Measurements from ENCODE around the gene F10. TPM values are rescaled to one million over a fixed set of nuclear protein-coding genes. Genes with fewer than 3 reads are reported as not detected.

Gene F10
- total and polyA plus RNA-seq, 12 donors, result 4.4 to 81.8 (median 12.6) TPM

DNA sequence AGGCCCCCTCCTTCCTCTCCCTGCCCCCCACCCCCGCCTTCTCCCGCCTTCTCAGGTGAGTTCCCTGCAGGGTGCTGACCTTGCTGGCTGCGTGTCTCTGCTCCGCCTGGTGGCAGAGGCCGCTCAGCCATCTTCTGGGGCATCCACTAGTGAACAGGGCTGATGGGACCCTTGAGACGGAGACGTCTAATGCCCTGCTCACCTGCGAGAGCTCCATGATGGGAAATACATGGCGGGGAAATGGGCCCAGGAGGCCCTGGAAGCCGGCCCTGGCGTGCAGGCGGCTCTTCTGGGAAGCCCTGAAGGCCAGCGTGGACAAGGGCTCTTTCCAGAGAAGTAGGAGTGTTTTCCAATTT, 32.2 kb upstream of the F10 start:
- no peaks in the 10 kb centered on the region for H3K9me3 ChIP-seq (replicated peaks in 1 of 3)
- H3K27me3 ChIP-seq, result no peaks in the 10 kb centered on the region
- 82 to 89% (median 86%) methylated on average over 8 to 13 of the region's 13 CpGs for WGBS, 4 donors
- TF ChIP-seq CTCF (IDR thresholded peaks at IDR 0.05) (no peak), POLR2A (IDR thresholded peaks at IDR 0.05) (no peak)
- DNase-seq, result no peak
- no peaks in the 10 kb centered on the region for H3K36me3 ChIP-seq (replicated peaks in 1 of 2)
- intact Hi-C loops (cut with DNase I), result no loop called here
- H3K4me1 ChIP-seq (replicated peaks in 1 of 2), result no peaks in the 10 kb centered on the region
- no peak overlapping the region for H3K4me3 ChIP-seq
- no peak overlapping the region for H3K27ac ChIP-seq

DNA sequence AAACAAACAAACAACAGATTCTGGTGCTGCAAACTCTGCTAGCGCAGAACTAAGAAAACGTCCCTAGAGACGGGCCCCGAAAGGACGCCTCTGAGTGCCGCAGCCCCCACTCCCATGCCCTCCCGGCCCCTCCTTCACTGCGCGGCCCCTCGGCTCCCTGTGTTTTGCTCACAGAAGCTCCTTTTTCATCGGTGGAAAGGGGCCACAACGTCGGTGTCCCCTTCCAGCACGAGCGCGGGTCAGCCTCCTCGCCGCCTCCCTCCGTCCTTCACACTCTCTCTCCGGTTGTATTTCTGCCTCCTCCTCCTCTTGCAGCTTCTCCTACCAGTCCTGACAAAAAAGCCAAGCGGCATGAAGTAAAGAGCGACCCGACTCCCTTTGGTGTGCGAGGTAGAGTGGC, 31.8 kb upstream of the F10 start:
- Histone ChIP-seq H3K27ac (no peak overlapping the region), H3K27me3 (no peaks in the 10 kb centered on the region), H3K9me3 (replicated peaks in 1 of 3) (no peaks in the 10 kb centered on the region), H3K4me1 (replicated peaks in 1 of 2) (no peaks in the 10 kb centered on the region), H3K36me3 (replicated peaks in 1 of 2) (no peaks in the 10 kb centered on the region), H3K4me3 (no peak overlapping the region)
- WGBS, 4 donors, result 87 to 90% (median 89%) methylated on average over 24 of the region's 24 CpGs
- intact Hi-C loops (cut with DNase I), result no loop called here
- no peak for TF ChIP-seq POLR2A (IDR thresholded peaks at IDR 0.05)
- no peak for TF ChIP-seq CTCF (IDR thresholded peaks at IDR 0.05)
- DNase-seq, result no peak

- TF ChIP-seq CTCF (IDR thresholded peaks at IDR 0.05) (no peak), POLR2A (IDR thresholded peaks at IDR 0.05) (no peak)
- intact Hi-C loops (cut with DNase I), result no loop called here
- no peaks in the 10 kb centered on the region for H3K9me3 ChIP-seq (replicated peaks in 1 of 3)
- no peak overlapping the region for H3K4me3 ChIP-seq
- no peaks in the 10 kb centered on the region for H3K27me3 ChIP-seq
- H3K4me1 ChIP-seq (replicated peaks in 1 of 2), result no peaks in the 10 kb centered on the region
- 84 to 87% (median 85%) methylated on average over 21 to 30 of the region's 30 CpGs for WGBS, 4 donors
- no peak overlapping the region for H3K27ac ChIP-seq
- DNase-seq, result no peak
- H3K36me3 ChIP-seq (replicated peaks in 1 of 2), result no peaks in the 10 kb centered on the region
Measured at GRCh38 chr13:113091211-113091771, 31.3 kb upstream of the F10 start.

- intact Hi-C loops (cut with DNase I), result no loop called here
- H3K27me3 ChIP-seq, result no peaks in the 10 kb centered on the region
- no peak overlapping the region for H3K27ac ChIP-seq
- no peak overlapping the region for H3K4me3 ChIP-seq
- H3K4me1 ChIP-seq (replicated peaks in 1 of 2), result no peaks in the 10 kb centered on the region
- WGBS, 4 donors, result 83 to 89% (median 85%) methylated on average over 12 to 33 of the region's 33 CpGs
- TF ChIP-seq CTCF (IDR thresholded peaks at IDR 0.05) (no peak), POLR2A (IDR thresholded peaks at IDR 0.05) (no peak)
- no peak for DNase-seq
- H3K36me3 ChIP-seq (replicated peaks in 1 of 2), result no peaks in the 10 kb centered on the region
- no peaks in the 10 kb centered on the region for H3K9me3 ChIP-seq (replicated peaks in 1 of 3)
Measured at GRCh38 chr13:113091891-113092775, 30.5 kb upstream of the F10 start.
